ENCODE results near the gene TOMM20. TPM values are rescaled to one million over a fixed set of nuclear protein-coding genes. Genes with fewer than 3 reads are reported as not detected.
"Not testable (repeated sequence)": the region's sequence is repeated elsewhere in the genome, so short reads cannot be mapped to it uniquely, and the experiment has no call there.

The TOMM20 gene
- total RNA-seq, 1 donor from 2014 or later = 70.6 TPM

- intact Hi-C loops (cut with micrococcal nuclease) = not testable (repeated sequence)
Measured at GRCh38 chr1:235085411-235086117, 43.1 kb downstream of the TOMM20 start.

- intact Hi-C loops (cut with micrococcal nuclease) = loop anchor here (5.0 kb wide), 1 partner anchor 238 kb away; no protein-coding TSS in a partner anchor
Measured at GRCh38 chr1:235080788-235081187, 47.8 kb downstream of the TOMM20 start.

- intact Hi-C loops (cut with micrococcal nuclease) = loop anchor here (5.0 kb wide), 1 partner anchor 238 kb away; no protein-coding TSS in a partner anchor
Measured at GRCh38 chr1:235080297-235080657, 48.4 kb downstream of the TOMM20 start.

GRCh38 chr1:235079443-235080296 is 49.0 kb downstream of the TOMM20 start:
- intact Hi-C loops (cut with micrococcal nuclease) = loop anchor here (5.0 kb wide), 1 partner anchor 237 kb away; no protein-coding TSS in a partner anchor

- intact Hi-C loops (cut with micrococcal nuclease) = loop anchor here (1.0 kb wide), 1 partner anchor 115 kb away; no protein-coding TSS in a partner anchor
Measured at GRCh38 chr1:235078480-235079381, 49.9 kb downstream of the TOMM20 start.

GRCh38 chr1:235077571-235078479 is 50.8 kb downstream of the TOMM20 start:
- intact Hi-C loops (cut with micrococcal nuclease) = loop anchor here (1.0 kb wide), 1 partner anchor 115 kb away; no protein-coding TSS in a partner anchor

- intact Hi-C loops (cut with micrococcal nuclease) = no loop called here
Measured at GRCh38 chr1:235077163-235077540, 51.5 kb downstream of the TOMM20 start.

- intact Hi-C loops (cut with micrococcal nuclease) = no loop called here
Measured at GRCh38 chr1:235076504-235077162, 52.0 kb downstream of the TOMM20 start.

- intact Hi-C loops (cut with micrococcal nuclease) = loop anchor here (1.0 kb wide), 1 partner anchor 64 kb away; no protein-coding TSS in a partner anchor
Measured at GRCh38 chr1:235075777-235076308, 52.8 kb downstream of the TOMM20 start.

- intact Hi-C loops (cut with micrococcal nuclease) = loop anchor here (1.0 kb wide), 1 partner anchor 63 kb away; no protein-coding TSS in a partner anchor
Measured at GRCh38 chr1:235075048-235075776, 53.4 kb downstream of the TOMM20 start.

GRCh38 chr1:235074523-235075047 is 54.1 kb downstream of the TOMM20 start:
- intact Hi-C loops (cut with micrococcal nuclease) = loop anchor here (1.0 kb wide), 1 partner anchor 62 kb away; no protein-coding TSS in a partner anchor

- intact Hi-C loops (cut with micrococcal nuclease) = no loop called here
Measured at GRCh38 chr1:235073968-235074522, 54.6 kb downstream of the TOMM20 start.

GRCh38 chr1:235073331-235073967 is 55.2 kb downstream of the TOMM20 start:
- intact Hi-C loops (cut with micrococcal nuclease) = no loop called here

- intact Hi-C loops (cut with micrococcal nuclease) = not testable (repeated sequence)
Measured at GRCh38 chr1:235072577-235072976, 56.1 kb downstream of the TOMM20 start.

- intact Hi-C loops (cut with micrococcal nuclease) = no loop called here
Measured at GRCh38 chr1:235072096-235072495, 56.5 kb downstream of the TOMM20 start.

GRCh38 chr1:235070819-235071218 is 57.8 kb downstream of the TOMM20 start:
- intact Hi-C loops (cut with micrococcal nuclease) = no loop called here

Data from T-helper 2 cell treated with Interferon-gamma antibody and Interleukin-4, amounts not matched to agents 100 ng/mL and 5 ng/mL, for 36 hours (primary cell).